ENCODE results near the gene SLC9A9.
"Not testable (repeated sequence)": the region's sequence is repeated elsewhere in the genome, so short reads cannot be mapped to it uniquely, and the experiment has no call there.

Gene SLC9A9

GRCh38 chr3:143287403-143287802 is 560.9 kb downstream of the SLC9A9 start:
- no peak overlapping the region for H3K27ac ChIP-seq (ENCODE audit: low read length)
- H3K4me3 ChIP-seq (ENCODE audit: low read length), result no peak overlapping the region
- no peaks in the 10 kb centered on the region for H3K79me2 ChIP-seq (ENCODE audit: low read length)
- no peaks in the 10 kb centered on the region for H3F3A ChIP-seq (ENCODE audit: insufficient read depth, low read length)
- no peaks in the 10 kb centered on the region for H3K4me1 ChIP-seq (ENCODE audit: low read length)
- H3K9me3 ChIP-seq (replicated peaks; ENCODE audit: insufficient read depth, low read length), result no peaks in the 10 kb centered on the region
- no peak for DNase-seq
- H4K20me1 ChIP-seq (ENCODE audit: insufficient read depth, low read length), result no peaks in the 10 kb centered on the region
- TF ChIP-seq EZH2phosphoT487 (IDR thresholded peaks at IDR 0.05; ENCODE audit: low read length) (no peak), EZH2 (optimal IDR thresholded peaks at IDR 0.05; ENCODE audit: low read depth, low read length) (no peak)
- TF ChIP-seq, protein P1, sequence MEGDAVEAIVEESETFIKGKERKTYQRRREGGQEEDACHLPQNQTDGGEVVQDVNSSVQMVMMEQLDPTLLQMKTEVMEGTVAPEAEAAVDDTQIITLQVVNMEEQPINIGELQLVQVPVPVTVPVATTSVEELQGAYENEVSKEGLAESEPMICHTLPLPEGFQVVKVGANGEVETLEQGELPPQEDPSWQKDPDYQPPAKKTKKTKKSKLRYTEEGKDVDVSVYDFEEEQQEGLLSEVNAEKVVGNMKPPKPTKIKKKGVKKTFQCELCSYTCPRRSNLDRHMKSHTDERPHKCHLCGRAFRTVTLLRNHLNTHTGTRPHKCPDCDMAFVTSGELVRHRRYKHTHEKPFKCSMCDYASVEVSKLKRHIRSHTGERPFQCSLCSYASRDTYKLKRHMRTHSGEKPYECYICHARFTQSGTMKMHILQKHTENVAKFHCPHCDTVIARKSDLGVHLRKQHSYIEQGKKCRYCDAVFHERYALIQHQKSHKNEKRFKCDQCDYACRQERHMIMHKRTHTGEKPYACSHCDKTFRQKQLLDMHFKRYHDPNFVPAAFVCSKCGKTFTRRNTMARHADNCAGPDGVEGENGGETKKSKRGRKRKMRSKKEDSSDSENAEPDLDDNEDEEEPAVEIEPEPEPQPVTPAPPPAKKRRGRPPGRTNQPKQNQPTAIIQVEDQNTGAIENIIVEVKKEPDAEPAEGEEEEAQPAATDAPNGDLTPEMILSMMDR (IDR thresholded peaks at IDR 0.05; ENCODE audit: low read length), result no peak
- H3K36me3 ChIP-seq (replicated peaks; ENCODE audit: insufficient read depth, low read length), result no peaks in the 10 kb centered on the region
- H3K27me3 ChIP-seq (replicated peaks; ENCODE audit: insufficient read depth, low read length), result no peaks in the 10 kb centered on the region
- H3K9ac ChIP-seq (ENCODE audit: low read length), result no peak overlapping the region
- H3K4me2 ChIP-seq (ENCODE audit: low read depth, low read length), result no peak overlapping the region
- no peaks in the 10 kb centered on the region for H3K9me2 ChIP-seq (replicated peaks; ENCODE audit: insufficient read depth, low read length)
- no peak overlapping the region for H2AFZ ChIP-seq (ENCODE audit: low read length)

- Histone ChIP-seq H3K27ac (ENCODE audit: low read length) (no peak overlapping the region), H3F3A (ENCODE audit: insufficient read depth, low read length) (no peaks in the 10 kb centered on the region), H3K4me3 (ENCODE audit: low read length) (no peak overlapping the region), H3K4me1 (ENCODE audit: low read length) (no peaks in the 10 kb centered on the region), H3K9ac (ENCODE audit: low read length) (no peak overlapping the region), H3K9me2 (replicated peaks; ENCODE audit: insufficient read depth, low read length) (no peaks in the 10 kb centered on the region), H4K20me1 (ENCODE audit: insufficient read depth, low read length) (no peaks in the 10 kb centered on the region), H3K79me2 (ENCODE audit: low read length) (no peaks in the 10 kb centered on the region), H3K27me3 (replicated peaks; ENCODE audit: insufficient read depth, low read length) (no peaks in the 10 kb centered on the region), H3K9me3 (replicated peaks; ENCODE audit: insufficient read depth, low read length) (no peaks in the 10 kb centered on the region), H3K36me3 (replicated peaks; ENCODE audit: insufficient read depth, low read length) (no peaks in the 10 kb centered on the region), H2AFZ (ENCODE audit: low read length) (no peak overlapping the region), H3K4me2 (ENCODE audit: low read depth, low read length) (no peak overlapping the region)
- no peak for TF ChIP-seq EZH2 (optimal IDR thresholded peaks at IDR 0.05; ENCODE audit: low read depth, low read length)
- no peak for DNase-seq
Observed at GRCh38 chr3:143286392-143287010, 561.8 kb downstream of the SLC9A9 start.

- no peak overlapping the region for H2AFZ ChIP-seq (ENCODE audit: low read length)
- no peaks in the 10 kb centered on the region for H3K9me3 ChIP-seq (replicated peaks; ENCODE audit: insufficient read depth, low read length)
- H3K4me2 ChIP-seq (ENCODE audit: low read depth, low read length), result no peak overlapping the region
- H3K9ac ChIP-seq (ENCODE audit: low read length), result no peak overlapping the region
- H3K9me2 ChIP-seq (replicated peaks; ENCODE audit: insufficient read depth, low read length), result no peaks in the 10 kb centered on the region
- H3K4me3 ChIP-seq (ENCODE audit: low read length), result no peak overlapping the region
- no peak for TF ChIP-seq EZH2 (optimal IDR thresholded peaks at IDR 0.05; ENCODE audit: low read depth, low read length)
- TF ChIP-seq, protein P1 (IDR thresholded peaks at IDR 0.05; ENCODE audit: low read length), result no peak
- no peak for TF ChIP-seq EZH2phosphoT487 (IDR thresholded peaks at IDR 0.05; ENCODE audit: low read length)
- no peaks in the 10 kb centered on the region for H4K20me1 ChIP-seq (ENCODE audit: insufficient read depth, low read length)
- no peaks in the 10 kb centered on the region for H3K79me2 ChIP-seq (ENCODE audit: low read length)
- no peaks in the 10 kb centered on the region for H3F3A ChIP-seq (ENCODE audit: insufficient read depth, low read length)
- no peaks in the 10 kb centered on the region for H3K4me1 ChIP-seq (ENCODE audit: low read length)
- no peaks in the 10 kb centered on the region for H3K36me3 ChIP-seq (replicated peaks; ENCODE audit: insufficient read depth, low read length)
- no peak overlapping the region for H3K27ac ChIP-seq (ENCODE audit: low read length)
- DNase-seq, result no peak
- no peaks in the 10 kb centered on the region for H3K27me3 ChIP-seq (replicated peaks; ENCODE audit: insufficient read depth, low read length)
Observed at GRCh38 chr3:143283432-143284128, 564.7 kb downstream of the SLC9A9 start.

GRCh38 chr3:143280984-143281383 is 567.3 kb downstream of the SLC9A9 start:
- Histone ChIP-seq H3K9me2 (replicated peaks; ENCODE audit: insufficient read depth, low read length) (no peaks in the 10 kb centered on the region), H3F3A (ENCODE audit: insufficient read depth, low read length) (no peaks in the 10 kb centered on the region), H3K27me3 (replicated peaks; ENCODE audit: insufficient read depth, low read length) (no peaks in the 10 kb centered on the region), H3K9ac (ENCODE audit: low read length) (no peak overlapping the region), H3K4me2 (ENCODE audit: low read depth, low read length) (no peak overlapping the region), H3K36me3 (replicated peaks; ENCODE audit: insufficient read depth, low read length) (no peaks in the 10 kb centered on the region), H3K4me1 (ENCODE audit: low read length) (no peaks in the 10 kb centered on the region), H2AFZ (ENCODE audit: low read length) (no peak overlapping the region), H3K27ac (ENCODE audit: low read length) (no peak overlapping the region), H4K20me1 (ENCODE audit: insufficient read depth, low read length) (no peaks in the 10 kb centered on the region), H3K79me2 (ENCODE audit: low read length) (no peaks in the 10 kb centered on the region), H3K9me3 (replicated peaks; ENCODE audit: insufficient read depth, low read length) (no peaks in the 10 kb centered on the region), H3K4me3 (ENCODE audit: low read length) (no peak overlapping the region)
- DNase-seq, result no peak
- TF ChIP-seq EZH2phosphoT487 (IDR thresholded peaks at IDR 0.05; ENCODE audit: low read length) (no peak), EZH2 (optimal IDR thresholded peaks at IDR 0.05; ENCODE audit: low read depth, low read length) (no peak)
- TF ChIP-seq, protein P1 (IDR thresholded peaks at IDR 0.05; ENCODE audit: low read length), result no peak

- not testable (repeated sequence) for H3K4me3 ChIP-seq (ENCODE audit: low read length); H2AFZ ChIP-seq (ENCODE audit: low read length); H3K36me3 ChIP-seq (replicated peaks; ENCODE audit: insufficient read depth, low read length); DNase-seq; H4K20me1 ChIP-seq (ENCODE audit: insufficient read depth, low read length); H3F3A ChIP-seq (ENCODE audit: insufficient read depth, low read length); H3K79me2 ChIP-seq (ENCODE audit: low read length); H3K9ac ChIP-seq (ENCODE audit: low read length); H3K9me2 ChIP-seq (replicated peaks; ENCODE audit: insufficient read depth, low read length); H3K27me3 ChIP-seq (replicated peaks; ENCODE audit: insufficient read depth, low read length); H3K9me3 ChIP-seq (replicated peaks; ENCODE audit: insufficient read depth, low read length); H3K27ac ChIP-seq (ENCODE audit: low read length); H3K4me2 ChIP-seq (ENCODE audit: low read depth, low read length); H3K4me1 ChIP-seq (ENCODE audit: low read length)
Observed at GRCh38 chr3:143279567-143279966, 568.7 kb downstream of the SLC9A9 start.
